ENCODE results near the gene RDX. TPM values are rescaled to one million over a fixed set of nuclear protein-coding genes. Genes with fewer than 3 reads are reported as not detected.
A peak's percentile ranks its signal among the peaks of the same experiment; 100 is the strongest.

Gene RDX
- total RNA-seq, 1 experiment from 2014 or later: 131 TPM

- Histone ChIP-seq H3K4me2 (ENCODE audit: low read length) (no peak overlapping the region), H3K36me3 (ENCODE audit: control insufficient read depth in 1 of 2, insufficient read depth in 2 of 2, low read length in 2 of 2) (no peaks in the 10 kb centered on the region), H3K9me3 (ENCODE audit: control insufficient read depth in 1 of 2, insufficient read depth in 1 of 2, low read depth in 1 of 2, low read length in 2 of 2) (no peaks in the 10 kb centered on the region), H3K79me2 (ENCODE audit: insufficient read depth, low read length) (peaks cover 23% of the 10 kb centered on the region; the same call in 1 of the 2 replicates), H3K9ac (ENCODE audit: low read length) (no peak overlapping the region), H3K4me3 (replicated peaks in 1 of 2; ENCODE audit: low read depth in 1 of 2, low read length in 2 of 2) (no peak overlapping the region), H2AFZ (ENCODE audit: low read depth, low read length, poor library complexity, severe bottlenecking) (no peak overlapping the region), H3K4me1 (ENCODE audit: control insufficient read depth in 1 of 2, insufficient read depth in 2 of 2, low read length in 2 of 2) (peaks cover 6% of the 10 kb centered on the region in 2 experiments; a peak in 2 of 4 replicates), H3K27me3 (ENCODE audit: insufficient read depth, low read length) (no peaks in the 10 kb centered on the region), H4K20me1 (ENCODE audit: insufficient read depth) (no peaks in the 10 kb centered on the region), H3K27ac (ENCODE audit: low read depth, low read length) (no peak overlapping the region), H3K9me2 (ENCODE audit: insufficient read depth) (no peaks in the 10 kb centered on the region)
- intact Hi-C loops (cut with micrococcal nuclease): no loop called here
- ChIA-PET RAD21 (ENCODE audit: low non-redundant PET in 1 of 2, low total read pairs in 2 of 2, uncharacterized antibody in 2 of 2, unreplicated experiment in 2 of 2) (no interaction called here), POLR2A (no interaction called here), CTCF (no interaction called here)
- ATAC-seq: no peak
- DNase-seq (ENCODE audit: low read depth, low spot score): no peak
- TF ChIP-seq SRF (IDR thresholded peaks at IDR 0.05; ENCODE audit: low read depth): no peak
- no peak for TF ChIP-seq ELF1 (IDR thresholded peaks at IDR 0.05; ENCODE audit: borderline replicate concordance, low read depth)
- no peak for TF ChIP-seq SP1 (IDR thresholded peaks at IDR 0.05; ENCODE audit: low read depth)
- TF ChIP-seq YY1 (IDR thresholded peaks at IDR 0.05; ENCODE audit: extremely low read depth, insufficient replicate concordance, low read depth, low read length): no peak
- no peak for TF ChIP-seq CTCF (IDR thresholded peaks at IDR 0.05 in 2 of 3, conservative IDR thresholded peaks at IDR 0.05 in 1 of 3; ENCODE audit: borderline replicate concordance in 1 of 3, insufficient read depth in 1 of 3, low read depth in 2 of 3, low read length in 2 of 3)
- TF ChIP-seq CEBPB (IDR thresholded peaks at IDR 0.05; ENCODE audit: low read depth): no peak
- no peak for TF ChIP-seq CBX3 (IDR thresholded peaks at IDR 0.05; ENCODE audit: low read depth)
- TF ChIP-seq ATF3 (IDR thresholded peaks at IDR 0.05): no peak
- BruUV-seq (replicated peaks): no TSS peak
Observed at GRCh38 chr11:110126936-110127335, 169.5 kb downstream of the RDX start.

GRCh38 chr11:110125632-110126031 is 170.8 kb downstream of the RDX start:
- ChIA-PET RAD21 (ENCODE audit: low non-redundant PET in 1 of 2, low total read pairs in 2 of 2, uncharacterized antibody in 2 of 2, unreplicated experiment in 2 of 2) (no interaction called here), POLR2A (no interaction called here), CTCF (no interaction called here)
- H3K79me2 ChIP-seq (ENCODE audit: insufficient read depth, low read length): peaks cover 23% of the 10 kb centered on the region; the same call in 1 of the 2 replicates
- BruUV-seq (replicated peaks): no TSS peak
- no peaks in the 10 kb centered on the region for H3K36me3 ChIP-seq (ENCODE audit: control insufficient read depth in 1 of 2, insufficient read depth in 2 of 2, low read length in 2 of 2)
- H3K9me3 ChIP-seq (ENCODE audit: control insufficient read depth in 1 of 2, insufficient read depth in 1 of 2, low read depth in 1 of 2, low read length in 2 of 2): no peaks in the 10 kb centered on the region
- H3K4me2 ChIP-seq (ENCODE audit: low read length): peak overlapping the region; percentile 18; the same call in 1 of the 2 replicates
- H3K9me2 ChIP-seq (ENCODE audit: insufficient read depth): no peaks in the 10 kb centered on the region
- H3K27me3 ChIP-seq (ENCODE audit: insufficient read depth, low read length): no peaks in the 10 kb centered on the region
- DNase-seq (ENCODE audit: low read depth, low spot score) (no peak), ATAC-seq (peak; percentile 36)
- intact Hi-C loops (cut with micrococcal nuclease): no loop called here
- no peak overlapping the region for H3K27ac ChIP-seq (ENCODE audit: low read depth, low read length)
- peaks cover 12 to 15% of the 10 kb centered on the region in 2 experiments; a peak in 2 of 4 replicates for H3K4me1 ChIP-seq (ENCODE audit: control insufficient read depth in 1 of 2, insufficient read depth in 2 of 2, low read length in 2 of 2)
- H3K9ac ChIP-seq (ENCODE audit: low read length): no peak overlapping the region
- no peak for TF ChIP-seq POLR2A (IDR thresholded peaks at IDR 0.05; ENCODE audit: borderline replicate concordance, extremely low read depth, insufficient read depth, insufficient read length)
- TF ChIP-seq EZH2phosphoT487 (IDR thresholded peaks at IDR 0.05; ENCODE audit: borderline replicate concordance): no peak
- no peak for TF ChIP-seq FOSL1 (IDR thresholded peaks at IDR 0.05; ENCODE audit: low read depth)
- TF ChIP-seq ATF3 (IDR thresholded peaks at IDR 0.05): no peak
- TF ChIP-seq SP1 (IDR thresholded peaks at IDR 0.05; ENCODE audit: low read depth): no peak
- H4K20me1 ChIP-seq (ENCODE audit: insufficient read depth): no peaks in the 10 kb centered on the region
- H3K4me3 ChIP-seq (replicated peaks in 1 of 2; ENCODE audit: low read depth in 1 of 2, low read length in 2 of 2): no peak overlapping the region
- H2AFZ ChIP-seq (ENCODE audit: low read depth, low read length, poor library complexity, severe bottlenecking): no peak overlapping the region
